HL-60 (cell line): ENCODE measurements around the gene AP3S1.

Experiments used
- DNase-seq, 2 experiments: peaks; one replicate each; pipeline ENCODE4 v3.0.0-alpha.2; 2010 to 2020; ENCODE audit warnings: low read depth in 1 of 2, low spot score in 1 of 2
- H3K27ac ChIP-seq: fragments of 250-450 bp; sonication (Bioruptor Pico); replicated peaks from 2 replicates; pipeline ENCODE4 v1.5.1; 2020; ENCODE audit warnings: mild to moderate bottlenecking, moderate library complexity
- H3K27me3 ChIP-seq: fragments of 250-450 bp; sonication (Bioruptor Pico); 2 replicates; pipeline ENCODE4 v1.5.1; 2021; ENCODE audit warnings: mild to moderate bottlenecking, moderate library complexity; ENCODE audit not compliant: insufficient read depth, poor library complexity, severe bottlenecking
- H3K4me3 ChIP-seq: replicated peaks from 2 replicates; pipeline ENCODE4 v1.5.1; 2011; ENCODE audit warnings: mild to moderate bottlenecking, control low read depth, low read length; ENCODE audit not compliant: insufficient read depth
- CTCF ChIP-seq: IDR thresholded peaks from one replicate; pipeline ENCODE4 v1.5.1; 2011; ENCODE audit warnings: low read length, control low read depth, inconsistent platforms; ENCODE audit not compliant: insufficient read depth
- GABPA ChIP-seq: IDR thresholded peaks from 2 replicates; pipeline ENCODE4 v1.6.1; 2012; ENCODE audit warnings: low read depth
- POLR2AphosphoS5 ChIP-seq: IDR thresholded peaks from 2 replicates; pipeline ENCODE4 v1.6.1; 2012; ENCODE audit warnings: low read depth
- REST ChIP-seq: IDR thresholded peaks from 2 replicates; pipeline ENCODE4 v1.6.1; 2012; ENCODE audit warnings: low read depth; ENCODE audit not compliant: insufficient replicate concordance
- SPI1 ChIP-seq: IDR thresholded peaks from 2 replicates; pipeline ENCODE4 v1.6.1; 2012; ENCODE audit warnings: low read depth, mild to moderate bottlenecking, borderline replicate concordance

The AP3S1 gene

GRCh38 chr5:115857057-115857479, 15.3 kb downstream of the AP3S1 start:
- DNase-seq = no peak
- Histone ChIP-seq H3K27ac (no peak overlapping the region), H3K4me3 (no peak overlapping the region), H3K27me3 (no peaks in the 10 kb centered on the region)
- TF ChIP-seq CTCF = no peak
- no peak for TF ChIP-seq POLR2AphosphoS5
- TF ChIP-seq SPI1 = no peak
- no peak for TF ChIP-seq REST
- no peak for TF ChIP-seq GABPA

- Histone ChIP-seq H3K27me3 (no peaks in the 10 kb centered on the region), H3K27ac (no peak overlapping the region), H3K4me3 (no peak overlapping the region)
- no peak for DNase-seq
- TF ChIP-seq POLR2AphosphoS5 (no peak), CTCF (no peak), GABPA (no peak), SPI1 (no peak), REST (no peak)
These were observed 16.1 kb downstream of the AP3S1 start for GRCh38 chr5:115857626-115858349.

GRCh38 chr5:115858396-115858795, 16.7 kb downstream of the AP3S1 start:
- Histone ChIP-seq H3K27ac (no peak overlapping the region), H3K27me3 (no peaks in the 10 kb centered on the region), H3K4me3 (no peak overlapping the region)
- TF ChIP-seq CTCF = no peak
- TF ChIP-seq SPI1 = no peak
- no peak for TF ChIP-seq GABPA
- TF ChIP-seq POLR2AphosphoS5 = no peak
- TF ChIP-seq REST = no peak
- no peak for DNase-seq
